ENCODE measurements around the gene UGCG. TPM values are rescaled to one million over a fixed set of nuclear protein-coding genes. Genes with fewer than 3 reads are reported as not detected.

The UGCG gene
- total and polyA plus RNA-seq, 2 of the 8 experiments (the other 6 are each of a cell fraction or from before 2014, with no cell fraction given), result 14.9 to 34.0 TPM

DNA sequence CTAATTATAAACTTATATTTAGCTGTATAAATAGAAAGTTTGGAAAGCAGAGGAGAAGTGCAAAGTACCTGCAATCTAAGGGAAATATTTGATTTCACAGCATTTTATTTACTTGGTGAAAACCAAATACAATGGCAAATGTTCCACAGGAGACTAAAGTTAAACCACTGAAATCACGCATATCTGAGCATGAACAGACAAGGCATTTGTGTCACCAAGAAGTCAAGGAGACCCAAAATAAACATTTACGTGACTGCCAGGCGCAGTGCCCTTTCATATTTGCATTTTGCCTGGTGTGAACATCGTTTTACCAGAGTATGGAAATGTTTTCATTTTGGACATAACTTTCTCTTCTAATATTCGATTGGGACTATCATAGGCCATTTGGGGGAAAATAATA, 20.6 kb downstream of the UGCG start (continued):
- TF ChIP-seq, protein P1, sequence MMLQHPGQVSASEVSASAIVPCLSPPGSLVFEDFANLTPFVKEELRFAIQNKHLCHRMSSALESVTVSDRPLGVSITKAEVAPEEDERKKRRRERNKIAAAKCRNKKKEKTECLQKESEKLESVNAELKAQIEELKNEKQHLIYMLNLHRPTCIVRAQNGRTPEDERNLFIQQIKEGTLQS (IDR thresholded peaks at IDR 0.05; ENCODE audit: insufficient read depth, low read depth, low read length), result no peak
- no peak for TF ChIP-seq TEAD4 (IDR thresholded peaks at IDR 0.05; ENCODE audit: low read depth, low read length)
- no peak for TF ChIP-seq CBX8 (IDR thresholded peaks at IDR 0.05; ENCODE audit: borderline replicate concordance, low read depth, low read length)
- TF ChIP-seq POU5F1 (IDR thresholded peaks at IDR 0.05; ENCODE audit: low read depth, low read length), result no peak
- TF ChIP-seq TBP (IDR thresholded peaks at IDR 0.05; ENCODE audit: low read depth, low read length), result no peak
- TF ChIP-seq ZNF274 (IDR thresholded peaks at IDR 0.05; ENCODE audit: borderline replicate concordance, extremely low read depth, low read length), result no peak
- no peak for TF ChIP-seq EGR1 (IDR thresholded peaks at IDR 0.05; ENCODE audit: borderline replicate concordance, low read depth, low read length)
- TF ChIP-seq RNF2 (IDR thresholded peaks at IDR 0.05; ENCODE audit: borderline replicate concordance, low read depth, low read length, missing control alignments, poor library complexity, severe bottlenecking), result no peak
- TF ChIP-seq RBBP5 (IDR thresholded peaks at IDR 0.05; ENCODE audit: borderline replicate concordance, low read depth, low read length), result no peak

All from H1 (cell line).